Measurements from ENCODE around the gene GZMH.
A peak's percentile ranks its signal among the peaks of the same experiment; 100 is the strongest.
"Not testable (repeated sequence)": the region's sequence is repeated elsewhere in the genome, so short reads cannot be mapped to it uniquely, and the experiment has no call there.

Gene GZMH

GRCh38 chr14:24595073-24595808, 14.2 kb downstream of the GZMH start:
- peak in 1 of 3 donors; percentile 31 for DNase-seq

GRCh38 chr14:24591004-24591403, 18.5 kb downstream of the GZMH start:
- DNase-seq: not testable (repeated sequence)

GRCh38 chr14:24584402-24584801, 25.1 kb downstream of the GZMH start:
- DNase-seq: not testable (repeated sequence)

GRCh38 chr14:24578558-24578957, 30.9 kb downstream of the GZMH start:
- no peak for DNase-seq

GRCh38 chr14:24576771-24577170, 32.7 kb downstream of the GZMH start:
- DNase-seq: peak in 2 of 3 donors; percentile 14 to 29

GRCh38 chr14:24576182-24576581, 33.3 kb downstream of the GZMH start, which contains the start of gene CTSG:
TSS of gene CTSG (minus strand) at chr14:24576250. CDS start at chr14:24576223, 27 bp downstream.
- DNase-seq: peak; percentile 30 to 60 (median 52)

- DNase-seq: no peak
Measured at GRCh38 chr14:24574206-24574774, 35.2 kb downstream of the GZMH start.

- DNase-seq: no peak
Measured at GRCh38 chr14:24566318-24566717, 43.2 kb downstream of the GZMH start.

GRCh38 chr14:24565766-24566165, 43.7 kb downstream of the GZMH start:
- no peak for DNase-seq

GRCh38 chr14:24563505-24563904, 46.0 kb downstream of the GZMH start:
- no peak for DNase-seq

- DNase-seq: no peak
Measured at GRCh38 chr14:24556756-24557155, 52.7 kb downstream of the GZMH start.
